ENCODE measurements around the gene AHNAK. TPM values are rescaled to one million over a fixed set of nuclear protein-coding genes. Genes with fewer than 3 reads are reported as not detected.

AHNAK gene
- total RNA-seq, 1 donor from 2014 or later = 27.2 TPM

DNA sequence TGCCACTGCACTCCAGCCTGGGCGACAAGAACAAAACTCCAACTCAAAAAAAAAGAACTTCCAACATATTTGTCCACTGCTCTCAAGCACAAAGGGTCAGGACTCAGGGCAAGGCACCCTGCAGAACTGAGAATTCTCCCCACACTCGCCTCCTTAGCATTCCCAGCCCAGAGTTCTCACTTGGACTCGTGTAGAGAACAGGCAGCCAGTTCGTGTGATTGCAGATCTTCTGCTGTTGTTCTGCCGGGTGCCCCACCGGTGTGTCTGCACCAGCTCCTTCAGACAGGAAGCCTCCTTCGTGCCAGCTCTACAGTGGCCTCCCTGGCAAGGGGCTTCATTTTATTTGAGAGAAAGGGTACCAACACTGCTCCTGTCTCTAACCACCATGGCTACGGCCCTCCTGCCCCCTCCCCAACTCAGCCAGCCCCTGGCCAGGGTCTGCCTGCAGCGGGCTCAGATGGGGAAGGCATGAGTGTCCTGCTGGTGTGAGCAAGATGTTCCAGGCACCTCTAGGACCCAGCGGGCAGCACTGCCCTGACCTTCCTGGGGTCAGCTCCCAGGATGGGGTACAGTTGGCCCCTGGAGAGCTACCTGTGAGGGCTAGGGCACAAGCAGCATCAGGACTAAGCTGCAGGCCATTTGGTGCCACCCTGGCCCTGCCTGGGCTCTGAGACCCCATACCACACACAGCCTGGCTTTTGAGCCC, 147.3 kb downstream of the AHNAK start:
- H3K4me1 Mint-ChIP-seq (ENCODE audit: low read depth) = peaks cover 10% of the 10 kb centered on the region
- H3K27ac Mint-ChIP-seq = no peak overlapping the region
- no peaks in the 10 kb centered on the region for H3K9me3 Mint-ChIP-seq (ENCODE audit: low read depth)
- H3K4me3 Mint-ChIP-seq (ENCODE audit: low read depth) = no peak overlapping the region
- DNase-seq (ENCODE audit: low spot score, unreplicated experiment) = no peak
- H3K27me3 Mint-ChIP-seq = no peaks in the 10 kb centered on the region
- TF ChIP-seq, protein P1, sequence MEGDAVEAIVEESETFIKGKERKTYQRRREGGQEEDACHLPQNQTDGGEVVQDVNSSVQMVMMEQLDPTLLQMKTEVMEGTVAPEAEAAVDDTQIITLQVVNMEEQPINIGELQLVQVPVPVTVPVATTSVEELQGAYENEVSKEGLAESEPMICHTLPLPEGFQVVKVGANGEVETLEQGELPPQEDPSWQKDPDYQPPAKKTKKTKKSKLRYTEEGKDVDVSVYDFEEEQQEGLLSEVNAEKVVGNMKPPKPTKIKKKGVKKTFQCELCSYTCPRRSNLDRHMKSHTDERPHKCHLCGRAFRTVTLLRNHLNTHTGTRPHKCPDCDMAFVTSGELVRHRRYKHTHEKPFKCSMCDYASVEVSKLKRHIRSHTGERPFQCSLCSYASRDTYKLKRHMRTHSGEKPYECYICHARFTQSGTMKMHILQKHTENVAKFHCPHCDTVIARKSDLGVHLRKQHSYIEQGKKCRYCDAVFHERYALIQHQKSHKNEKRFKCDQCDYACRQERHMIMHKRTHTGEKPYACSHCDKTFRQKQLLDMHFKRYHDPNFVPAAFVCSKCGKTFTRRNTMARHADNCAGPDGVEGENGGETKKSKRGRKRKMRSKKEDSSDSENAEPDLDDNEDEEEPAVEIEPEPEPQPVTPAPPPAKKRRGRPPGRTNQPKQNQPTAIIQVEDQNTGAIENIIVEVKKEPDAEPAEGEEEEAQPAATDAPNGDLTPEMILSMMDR (IDR thresholded peaks at IDR 0.05; ENCODE audit: unreplicated experiment) = no peak
- no peaks in the 10 kb centered on the region for H3K36me3 Mint-ChIP-seq (ENCODE audit: insufficient read depth)

DNA sequence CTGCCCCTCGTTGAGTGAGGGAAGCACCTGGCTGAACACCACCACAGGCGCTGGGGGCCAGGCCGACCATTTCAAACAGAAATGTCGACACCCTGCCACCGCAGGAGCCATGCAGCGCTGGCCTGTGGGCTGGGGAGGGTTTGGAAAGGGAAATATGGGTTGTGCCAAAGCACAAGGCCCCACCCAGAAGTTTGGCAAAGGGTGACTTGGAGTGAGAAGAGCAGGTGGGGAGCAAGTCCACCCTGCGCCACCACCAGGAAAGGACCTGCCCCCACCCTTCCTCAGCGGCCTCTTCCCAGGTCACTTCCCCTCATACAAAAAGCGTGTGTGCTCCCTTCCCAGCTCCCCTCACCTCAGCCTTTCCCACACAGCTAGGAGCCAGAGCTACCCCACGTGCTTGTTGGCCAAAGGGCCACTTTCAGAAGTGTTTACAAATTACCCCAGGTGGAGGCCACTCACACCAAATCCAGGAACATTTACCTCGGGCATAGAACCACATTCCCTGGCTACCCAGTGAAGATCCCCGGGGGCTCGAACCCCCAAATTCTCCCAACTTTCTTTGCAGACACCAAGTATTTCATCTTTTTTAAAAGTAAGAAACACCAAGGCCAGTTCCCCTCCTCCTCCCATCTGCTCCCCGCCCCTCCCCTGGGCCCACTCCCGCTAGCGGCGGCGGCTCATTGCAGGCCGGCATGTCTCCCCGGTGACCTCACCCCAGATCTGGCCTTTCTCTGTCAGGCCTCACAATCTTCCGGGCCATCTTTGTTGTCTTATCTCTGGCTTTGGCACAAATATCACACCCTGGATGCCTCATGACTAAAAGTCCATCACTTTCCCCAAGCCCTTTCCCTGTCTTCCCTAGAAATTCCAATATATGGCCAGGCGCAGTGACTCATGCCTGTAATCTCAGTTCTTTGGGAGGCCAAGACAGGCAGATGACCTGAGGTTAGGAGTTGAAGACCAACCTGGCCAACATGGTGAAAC, 148.3 kb downstream of the AHNAK start:
- no peak for DNase-seq (ENCODE audit: low spot score, unreplicated experiment)
- TF ChIP-seq, protein P1 (IDR thresholded peaks at IDR 0.05; ENCODE audit: unreplicated experiment) = no peak
- Mint-ChIP-seq H3K27ac (peak overlapping the region; percentile 74), H3K9me3 (ENCODE audit: low read depth) (no peaks in the 10 kb centered on the region), H3K27me3 (no peaks in the 10 kb centered on the region), H3K4me3 (ENCODE audit: low read depth) (no peak overlapping the region), H3K36me3 (ENCODE audit: insufficient read depth) (no peaks in the 10 kb centered on the region), H3K4me1 (ENCODE audit: low read depth) (peaks cover 10% of the 10 kb centered on the region)

DNA sequence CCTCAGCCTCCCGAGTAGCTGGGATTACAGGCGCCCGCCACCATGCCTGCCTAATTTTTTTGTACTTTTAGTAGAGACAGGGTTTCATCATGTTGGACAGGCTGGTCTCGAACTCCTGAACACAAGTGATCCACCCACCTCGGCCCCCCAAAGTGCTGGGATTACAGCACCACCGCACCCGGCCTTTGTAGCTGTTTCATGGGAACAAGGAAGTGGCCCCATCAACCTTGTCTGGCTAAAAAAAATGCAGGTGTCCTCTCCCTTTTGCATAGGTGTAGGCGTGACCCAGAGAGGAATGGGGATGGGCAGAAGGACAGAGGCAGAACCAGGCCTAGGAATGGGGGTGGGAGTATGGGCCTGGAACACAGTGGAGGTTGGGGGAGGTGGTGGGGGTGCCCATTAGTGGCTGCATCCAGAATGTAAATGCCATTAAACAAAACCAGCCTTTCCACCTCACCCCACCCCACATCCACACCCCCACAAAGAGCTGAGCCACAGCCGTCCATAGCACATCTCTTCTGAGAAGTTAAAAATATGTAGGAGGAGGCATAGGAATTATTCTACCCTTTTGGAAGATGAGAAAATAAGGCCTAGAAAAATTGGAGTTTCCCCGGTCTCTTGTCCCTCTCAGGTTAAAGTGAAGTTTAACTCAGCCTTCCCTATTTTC, 150.6 kb downstream of the AHNAK start:
- TF ChIP-seq, protein P1 (IDR thresholded peaks at IDR 0.05; ENCODE audit: unreplicated experiment) = no peak
- Mint-ChIP-seq H3K36me3 (ENCODE audit: insufficient read depth) (no peaks in the 10 kb centered on the region), H3K4me3 (ENCODE audit: low read depth) (no peak overlapping the region), H3K27me3 (no peaks in the 10 kb centered on the region), H3K9me3 (ENCODE audit: low read depth) (no peaks in the 10 kb centered on the region), H3K4me1 (ENCODE audit: low read depth) (peaks cover 19% of the 10 kb centered on the region), H3K27ac (no peak overlapping the region)
- no peak for DNase-seq (ENCODE audit: low spot score, unreplicated experiment)

DNA sequence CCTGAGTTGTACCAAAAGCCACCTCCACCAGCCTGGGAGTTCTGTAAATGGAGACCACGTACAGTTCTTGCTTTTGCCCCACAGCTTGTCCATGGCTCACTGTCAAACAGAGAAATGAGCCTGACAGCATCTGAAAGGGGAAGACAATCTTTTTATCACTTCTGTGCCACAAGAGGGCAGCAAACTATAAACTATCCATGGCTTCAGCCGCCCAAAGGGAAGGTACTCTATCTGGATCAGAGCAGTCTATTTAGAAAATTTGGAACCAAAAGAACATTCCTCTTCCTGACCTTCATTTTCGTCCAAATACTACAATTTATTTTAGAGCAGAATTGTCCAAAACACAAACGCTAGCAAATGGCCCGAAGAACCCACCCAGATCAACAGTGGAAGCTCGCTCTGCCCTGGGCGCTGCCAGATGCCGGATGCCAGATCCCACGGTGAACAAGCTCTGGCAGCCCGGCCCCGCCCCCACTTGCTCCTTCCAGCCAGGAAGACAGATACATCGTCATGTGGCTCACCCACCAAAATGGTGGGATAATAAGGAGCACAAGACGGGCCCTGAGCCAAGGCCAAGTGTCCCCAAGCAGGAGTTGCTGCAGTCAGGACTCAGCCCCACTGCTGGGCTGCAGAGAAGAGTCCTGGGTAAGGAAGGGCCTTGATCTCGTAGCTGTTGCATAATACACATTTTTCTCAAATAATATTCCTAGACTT, 151.6 kb downstream of the AHNAK start:
- TF ChIP-seq, protein P1 (IDR thresholded peaks at IDR 0.05; ENCODE audit: unreplicated experiment) = peak; percentile 80
- peak overlapping the region; percentile 13 for H3K27ac Mint-ChIP-seq
- H3K27me3 Mint-ChIP-seq = no peaks in the 10 kb centered on the region
- H3K4me1 Mint-ChIP-seq (ENCODE audit: low read depth) = peaks cover 19% of the 10 kb centered on the region
- no peak for DNase-seq (ENCODE audit: low spot score, unreplicated experiment)
- H3K36me3 Mint-ChIP-seq (ENCODE audit: insufficient read depth) = no peaks in the 10 kb centered on the region
- H3K4me3 Mint-ChIP-seq (ENCODE audit: low read depth) = no peak overlapping the region
- no peaks in the 10 kb centered on the region for H3K9me3 Mint-ChIP-seq (ENCODE audit: low read depth)

Data from progenitor cell of endocrine pancreas (in vitro differentiated cells).